HCT116 (cell line): ENCODE results near the gene FMN1. TPM values are rescaled to one million over a fixed set of nuclear protein-coding genes. Genes with fewer than 3 reads are reported as not detected.

Experiments
- ATAC-seq: fragments of 200-7000 bp; cut with Tn5 transposase; 2 replicates; pipeline ENCODE4 v1.9.1; 2020; ENCODE audit warnings: mild to moderate bottlenecking, moderate library complexity
- BruUV-seq: library from RNA; stranded (reverse); fragments of 400-500 nt; replicated peaks from 2 replicates; lab custom pipeline; 2021; lab: Mats Ljungman, UMichigan
- CTCF ChIA-PET: fragments of 300-600 bp; sonication (Branson Sonifier 250); formaldehyde crosslinking; loops from one replicate; lab custom pipeline; 2021; ENCODE audit warnings: antibody characterized with exemption; lab: Charles Lee
- POLR2A ChIA-PET: fragments of 300-600, 350-600 bp; sonication (Branson Sonifier 250); formaldehyde crosslinking; loops from one replicate; lab custom pipeline; 2021; ENCODE audit warnings: antibody characterized with exemption; lab: Charles Lee
- RAD21 ChIA-PET, 2 experiments: fragments of 300-600 bp; sonication (Branson Sonifier 250); formaldehyde crosslinking; loops; one replicate each; lab custom pipeline; 2023; ENCODE audit warnings: low total read pairs in 2 of 2; ENCODE audit not compliant: uncharacterized antibody in 2 of 2, unreplicated experiment in 2 of 2, low non-redundant PET in 1 of 2; lab: Charles Lee
- DNase-seq: peaks from one replicate; pipeline ENCODE4 v3.0.0-alpha.2; 2010; ENCODE audit warnings: low read depth, low spot score
- H2AFZ ChIP-seq: fragments of 200-600 bp; shearing (Covaris generic), sonication (generic); 2 replicates; pipeline ENCODE4 v1.6.1; 2017; ENCODE audit warnings: low read depth, mixed run types, mixed read lengths, antibody characterized with exemption, low read length; ENCODE audit not compliant: poor library complexity, severe bottlenecking
- H3K27ac ChIP-seq: 2 replicates; pipeline ENCODE4 v1.5.1; 2012; ENCODE audit warnings: low read depth, low read length
- H3K27me3 ChIP-seq: fragments of 200-600 bp; sonication (generic); 2 replicates; pipeline ENCODE4 v1.6.1; 2016; ENCODE audit warnings: mixed run types, low read length, mixed read lengths; ENCODE audit not compliant: insufficient read depth
- H3K36me3 ChIP-seq, 2 experiments: fragments of 200-500 bp in 1 of 2; fragments of 200-600 bp in 1 of 2; sonication (Bioruptor generic) in 1 of 2; sonication (generic) in 1 of 2; 2 replicates each; pipeline versions ENCODE4 v1.5.1 to v1.6.1; 2014 to 2016; ENCODE audit warnings: low read length in 2 of 2, inconsistent platforms in 1 of 2, mixed read lengths in 1 of 2, mixed run types in 1 of 2; ENCODE audit not compliant: insufficient read depth in 2 of 2, control insufficient read depth in 1 of 2
- H3K4me1 ChIP-seq, 2 experiments: fragments of 200-600 bp in 1 of 2; sonication (generic) in 1 of 2; 2 replicates each; pipeline versions ENCODE4 v1.5.1 to v1.6.1; 2012 to 2017; ENCODE audit warnings: low read length in 2 of 2, inconsistent platforms in 1 of 2, mild to moderate bottlenecking in 1 of 2, mixed read lengths in 1 of 2, mixed run types in 1 of 2, moderate library complexity in 1 of 2; ENCODE audit not compliant: insufficient read depth in 2 of 2, control insufficient read depth in 1 of 2
- H3K4me2 ChIP-seq: fragments of 200-600 bp; sonication (generic); 2 replicates; pipeline ENCODE4 v1.6.1; 2017; ENCODE audit warnings: mixed run types, low read length, mixed read lengths
- H3K4me3 ChIP-seq, 2 experiments: fragments of 200-600 bp in 1 of 2; sonication (generic) in 1 of 2; replicated peaks in 1 of 2; 2 replicates each; pipeline ENCODE4 v1.5.1; 2011 to 2016; ENCODE audit warnings: low read length in 2 of 2, control low read depth in 1 of 2, low read depth in 1 of 2, mild to moderate bottlenecking in 1 of 2, mixed read lengths in 1 of 2, mixed run types in 1 of 2
- H3K79me2 ChIP-seq: fragments of 200-600 bp; sonication (generic); 2 replicates; pipeline ENCODE4 v1.6.1; 2017; ENCODE audit warnings: mild to moderate bottlenecking, mixed run types, low read length, moderate library complexity, mixed read lengths; ENCODE audit not compliant: insufficient read depth
- H3K9ac ChIP-seq: fragments of 200-600 bp; sonication (generic); 2 replicates; pipeline ENCODE4 v1.6.1; 2016; ENCODE audit warnings: low read length, mixed read lengths
- H3K9me2 ChIP-seq: fragments of 200-600 bp; sonication (generic), shearing (Covaris generic); 2 replicates; pipeline ENCODE4 v1.6.1; 2017; ENCODE audit warnings: mixed run types, mild to moderate bottlenecking, moderate library complexity; ENCODE audit not compliant: insufficient read depth
- H3K9me3 ChIP-seq, 2 experiments: fragments of 200-500 bp in 1 of 2; fragments of 200-600 bp in 1 of 2; sonication (Bioruptor generic) in 1 of 2; sonication (generic) in 1 of 2; 2 replicates each; pipeline ENCODE4 v1.6.1; 2014 to 2017; ENCODE audit warnings: low read length in 2 of 2, mixed read lengths in 2 of 2, inconsistent platforms in 1 of 2, low read depth in 1 of 2, mild to moderate bottlenecking in 1 of 2, mixed run types in 1 of 2, moderate library complexity in 1 of 2; ENCODE audit not compliant: control insufficient read depth in 1 of 2, insufficient read depth in 1 of 2
- H4K20me1 ChIP-seq: fragments of 200-600 bp; sonication (generic), shearing (Covaris generic); 2 replicates; pipeline ENCODE4 v1.6.1; 2017; ENCODE audit warnings: mixed run types, mild to moderate bottlenecking, moderate library complexity; ENCODE audit not compliant: insufficient read depth
- CBX3 ChIP-seq: IDR thresholded peaks from 2 replicates; pipeline ENCODE4 v1.6.1; 2012; ENCODE audit warnings: low read depth
- EGR1 ChIP-seq: IDR thresholded peaks from 2 replicates; pipeline ENCODE4 v1.6.1; 2012; ENCODE audit warnings: low read depth
- EZH2 ChIP-seq: fragments of 200-600 bp; sonication (generic); IDR thresholded peaks from 2 replicates; pipeline ENCODE4 v1.6.1; 2017; ENCODE audit warnings: antibody characterized with exemption, mixed run types
- FOSL1 ChIP-seq: IDR thresholded peaks from 2 replicates; pipeline ENCODE4 v1.6.1; 2012; ENCODE audit warnings: low read depth
- JUND ChIP-seq: IDR thresholded peaks from 2 replicates; pipeline ENCODE4 v1.6.1; 2012
- POLR2A ChIP-seq: IDR thresholded peaks from 2 replicates; pipeline ENCODE4 v1.7.0; 2011; ENCODE audit warnings: borderline replicate concordance; ENCODE audit not compliant: insufficient read depth, insufficient read length; ENCODE audit errors: extremely low read depth
- POLR2AphosphoS5 ChIP-seq: IDR thresholded peaks from 2 replicates; pipeline ENCODE4 v1.6.1; 2011; ENCODE audit warnings: mild to moderate bottlenecking, low read depth, low read length, moderate library complexity
- RAD21 ChIP-seq: IDR thresholded peaks from 2 replicates; pipeline ENCODE4 v1.6.1; 2012; ENCODE audit warnings: low read depth, mild to moderate bottlenecking
- SP1 ChIP-seq: IDR thresholded peaks from 2 replicates; pipeline ENCODE4 v1.6.1; 2012; ENCODE audit warnings: low read depth
- SRF ChIP-seq: IDR thresholded peaks from 2 replicates; pipeline ENCODE4 v1.6.1; 2012; ENCODE audit warnings: low read depth
- TCF7L2 ChIP-seq: IDR thresholded peaks from 2 replicates; pipeline ENCODE4 v1.7.0; 2011; ENCODE audit warnings: borderline replicate concordance, inconsistent platforms; ENCODE audit not compliant: insufficient read depth, insufficient read length; ENCODE audit errors: extremely low read depth
- YY1 ChIP-seq: IDR thresholded peaks from 2 replicates; pipeline ENCODE4 v1.6.1; 2011; ENCODE audit warnings: low read length, low read depth, moderate library complexity, mild to moderate bottlenecking; ENCODE audit not compliant: insufficient replicate concordance; ENCODE audit errors: extremely low read depth
- ZNF274 ChIP-seq: fragments of 200-500 bp; sonication (Bioruptor generic); IDR thresholded peaks from 2 replicates; pipeline ENCODE4 v1.6.1; 2014; ENCODE audit warnings: mild to moderate bottlenecking, low read depth, low read length, inconsistent platforms
- intact Hi-C: fragments of 100-400 bp; cut with micrococcal nuclease; formaldehyde crosslinking; loops from 2 replicates; pipeline ENCODE4 v1.10.0; 2022
- total RNA-seq: library from RNA; stranded (reverse); gene quantifications from one replicate; pipeline ENCODE4 v1.2.1, GENCODE V29; 2021; ENCODE audit not compliant: unreplicated experiment
- TF ChIP-seq, protein P1 (sequence below): IDR thresholded peaks from 2 replicates; pipeline ENCODE4 v1.6.1; 2012
- TF ChIP-seq, protein P2 (sequence below): IDR thresholded peaks from 2 replicates; pipeline ENCODE4 v1.6.1; 2012; ENCODE audit warnings: low read depth
- TF ChIP-seq, protein P3 (sequence below): IDR thresholded peaks from 2 replicates; pipeline ENCODE4 v1.6.1; 2011; ENCODE audit warnings: mild to moderate bottlenecking, low read length, moderate library complexity; ENCODE audit not compliant: insufficient replicate concordance; ENCODE audit errors: extremely low read depth

FMN1 gene
- total RNA-seq, 1 experiment from 2014 or later = 0.39 TPM

DNA sequence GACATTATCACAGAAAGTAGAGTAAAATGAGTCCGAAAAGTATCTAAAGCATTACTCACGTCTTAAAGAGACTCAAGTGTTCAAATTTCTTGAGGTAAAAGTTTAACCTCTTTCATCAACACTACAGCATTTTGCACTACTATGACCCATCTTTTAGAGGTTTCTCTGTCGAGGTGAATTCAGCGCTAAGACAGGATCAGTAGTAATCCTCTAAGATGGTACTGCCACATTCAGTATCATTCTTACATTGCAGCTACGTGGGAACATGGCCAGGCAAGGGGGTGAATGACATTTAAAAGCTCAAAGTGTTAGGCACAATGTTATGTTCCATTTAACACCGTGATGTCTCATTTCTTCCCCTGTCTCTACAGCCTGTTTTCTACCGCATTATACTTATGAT is 210.8 kb downstream of the FMN1 start:
- Histone ChIP-seq H3K9me2 (no peaks in the 10 kb centered on the region), H3K9me3 (no peaks in the 10 kb centered on the region), H3K4me1 (no peaks in the 10 kb centered on the region), H2AFZ (no peak overlapping the region), H4K20me1 (no peaks in the 10 kb centered on the region), H3K79me2 (no peaks in the 10 kb centered on the region), H3K27ac (no peak overlapping the region), H3K36me3 (no peaks in the 10 kb centered on the region), H3K9ac (no peak overlapping the region), H3K4me2 (no peak overlapping the region), H3K27me3 (no peaks in the 10 kb centered on the region), H3K4me3 (no peak overlapping the region)
- no peak for TF ChIP-seq TCF7L2
- no peak for TF ChIP-seq JUND
- TF ChIP-seq POLR2AphosphoS5 = no peak
- ChIA-PET CTCF (interaction anchor here (0.6 kb wide), 1 partner anchor 37 kb away, joined by 4 read pairs; no protein-coding TSS in a partner anchor), RAD21 (no interaction called here), POLR2A (no interaction called here)
- no TSS peak for BruUV-seq
- no peak for ATAC-seq
- no peak for DNase-seq
- intact Hi-C loops = no loop called here

DNA sequence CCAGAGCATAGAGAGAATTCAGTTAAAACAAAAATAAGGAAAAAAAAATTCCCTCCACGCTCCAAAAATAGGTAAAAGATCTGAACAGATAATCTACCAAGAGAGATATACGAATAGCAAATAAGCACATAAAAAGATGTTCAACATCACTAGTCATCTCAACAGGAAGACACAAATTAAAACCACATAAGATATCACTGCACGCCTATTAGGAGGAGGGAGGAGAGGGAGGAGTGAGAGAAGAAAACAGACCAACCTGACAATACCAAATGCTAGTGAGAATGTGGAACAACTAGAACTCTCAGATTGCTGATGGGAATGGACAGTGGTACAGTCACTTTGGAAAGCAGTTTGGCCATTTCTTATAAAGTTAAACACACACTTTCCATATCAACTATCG is 212.5 kb downstream of the FMN1 start:
- H4K20me1 ChIP-seq = no peaks in the 10 kb centered on the region
- no peak overlapping the region for H3K4me2 ChIP-seq
- no peak for ATAC-seq
- BruUV-seq = no TSS peak
- no peak overlapping the region for H3K4me3 ChIP-seq
- no peak overlapping the region for H3K27ac ChIP-seq
- no peaks in the 10 kb centered on the region for H3K27me3 ChIP-seq
- ChIA-PET CTCF (no interaction called here), POLR2A (no interaction called here), RAD21 (no interaction called here)
- H3K9ac ChIP-seq = no peak overlapping the region
- DNase-seq = no peak
- no peaks in the 10 kb centered on the region for H3K9me2 ChIP-seq
- H3K4me1 ChIP-seq = no peaks in the 10 kb centered on the region
- H2AFZ ChIP-seq = no peak overlapping the region
- no peaks in the 10 kb centered on the region for H3K9me3 ChIP-seq
- no peaks in the 10 kb centered on the region for H3K79me2 ChIP-seq
- intact Hi-C loops = no loop called here
- no peaks in the 10 kb centered on the region for H3K36me3 ChIP-seq
- no peak for TF ChIP-seq JUND
- no peak for TF ChIP-seq ZNF274
- TF ChIP-seq, protein P1, sequence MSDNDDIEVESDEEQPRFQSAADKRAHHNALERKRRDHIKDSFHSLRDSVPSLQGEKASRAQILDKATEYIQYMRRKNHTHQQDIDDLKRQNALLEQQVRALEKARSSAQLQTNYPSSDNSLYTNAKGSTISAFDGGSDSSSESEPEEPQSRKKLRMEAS = no peak
- TF ChIP-seq YY1 = no peak
- TF ChIP-seq EGR1 = no peak
- TF ChIP-seq SRF = no peak
- TF ChIP-seq, protein P2, sequence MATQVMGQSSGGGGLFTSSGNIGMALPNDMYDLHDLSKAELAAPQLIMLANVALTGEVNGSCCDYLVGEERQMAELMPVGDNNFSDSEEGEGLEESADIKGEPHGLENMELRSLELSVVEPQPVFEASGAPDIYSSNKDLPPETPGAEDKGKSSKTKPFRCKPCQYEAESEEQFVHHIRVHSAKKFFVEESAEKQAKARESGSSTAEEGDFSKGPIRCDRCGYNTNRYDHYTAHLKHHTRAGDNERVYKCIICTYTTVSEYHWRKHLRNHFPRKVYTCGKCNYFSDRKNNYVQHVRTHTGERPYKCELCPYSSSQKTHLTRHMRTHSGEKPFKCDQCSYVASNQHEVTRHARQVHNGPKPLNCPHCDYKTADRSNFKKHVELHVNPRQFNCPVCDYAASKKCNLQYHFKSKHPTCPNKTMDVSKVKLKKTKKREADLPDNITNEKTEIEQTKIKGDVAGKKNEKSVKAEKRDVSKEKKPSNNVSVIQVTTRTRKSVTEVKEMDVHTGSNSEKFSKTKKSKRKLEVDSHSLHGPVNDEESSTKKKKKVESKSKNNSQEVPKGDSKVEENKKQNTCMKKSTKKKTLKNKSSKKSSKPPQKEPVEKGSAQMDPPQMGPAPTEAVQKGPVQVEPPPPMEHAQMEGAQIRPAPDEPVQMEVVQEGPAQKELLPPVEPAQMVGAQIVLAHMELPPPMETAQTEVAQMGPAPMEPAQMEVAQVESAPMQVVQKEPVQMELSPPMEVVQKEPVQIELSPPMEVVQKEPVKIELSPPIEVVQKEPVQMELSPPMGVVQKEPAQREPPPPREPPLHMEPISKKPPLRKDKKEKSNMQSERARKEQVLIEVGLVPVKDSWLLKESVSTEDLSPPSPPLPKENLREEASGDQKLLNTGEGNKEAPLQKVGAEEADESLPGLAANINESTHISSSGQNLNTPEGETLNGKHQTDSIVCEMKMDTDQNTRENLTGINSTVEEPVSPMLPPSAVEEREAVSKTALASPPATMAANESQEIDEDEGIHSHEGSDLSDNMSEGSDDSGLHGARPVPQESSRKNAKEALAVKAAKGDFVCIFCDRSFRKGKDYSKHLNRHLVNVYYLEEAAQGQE = no peak
- TF ChIP-seq RAD21 = no peak
- TF ChIP-seq CBX3 = no peak
- no peak for TF ChIP-seq POLR2AphosphoS5
- no peak for TF ChIP-seq SP1
- TF ChIP-seq, protein P3, sequence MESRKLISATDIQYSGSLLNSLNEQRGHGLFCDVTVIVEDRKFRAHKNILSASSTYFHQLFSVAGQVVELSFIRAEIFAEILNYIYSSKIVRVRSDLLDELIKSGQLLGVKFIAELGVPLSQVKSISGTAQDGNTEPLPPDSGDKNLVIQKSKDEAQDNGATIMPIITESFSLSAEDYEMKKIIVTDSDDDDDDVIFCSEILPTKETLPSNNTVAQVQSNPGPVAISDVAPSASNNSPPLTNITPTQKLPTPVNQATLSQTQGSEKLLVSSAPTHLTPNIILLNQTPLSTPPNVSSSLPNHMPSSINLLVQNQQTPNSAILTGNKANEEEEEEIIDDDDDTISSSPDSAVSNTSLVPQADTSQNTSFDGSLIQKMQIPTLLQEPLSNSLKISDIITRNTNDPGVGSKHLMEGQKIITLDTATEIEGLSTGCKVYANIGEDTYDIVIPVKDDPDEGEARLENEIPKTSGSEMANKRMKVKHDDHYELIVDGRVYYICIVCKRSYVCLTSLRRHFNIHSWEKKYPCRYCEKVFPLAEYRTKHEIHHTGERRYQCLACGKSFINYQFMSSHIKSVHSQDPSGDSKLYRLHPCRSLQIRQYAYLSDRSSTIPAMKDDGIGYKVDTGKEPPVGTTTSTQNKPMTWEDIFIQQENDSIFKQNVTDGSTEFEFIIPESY = no peak
- TF ChIP-seq POLR2A = no peak
- no peak for TF ChIP-seq FOSL1
- TF ChIP-seq EZH2 = no peak
